SHP77 (cell line): ENCODE measurements around the gene ITGB2.

ENCODE experiments used
- DNase-seq, 2 experiments: peaks; one replicate each; lab custom pipeline; 2025; lab: John Stamatoyannopoulos, UW

Gene ITGB2

DNA sequence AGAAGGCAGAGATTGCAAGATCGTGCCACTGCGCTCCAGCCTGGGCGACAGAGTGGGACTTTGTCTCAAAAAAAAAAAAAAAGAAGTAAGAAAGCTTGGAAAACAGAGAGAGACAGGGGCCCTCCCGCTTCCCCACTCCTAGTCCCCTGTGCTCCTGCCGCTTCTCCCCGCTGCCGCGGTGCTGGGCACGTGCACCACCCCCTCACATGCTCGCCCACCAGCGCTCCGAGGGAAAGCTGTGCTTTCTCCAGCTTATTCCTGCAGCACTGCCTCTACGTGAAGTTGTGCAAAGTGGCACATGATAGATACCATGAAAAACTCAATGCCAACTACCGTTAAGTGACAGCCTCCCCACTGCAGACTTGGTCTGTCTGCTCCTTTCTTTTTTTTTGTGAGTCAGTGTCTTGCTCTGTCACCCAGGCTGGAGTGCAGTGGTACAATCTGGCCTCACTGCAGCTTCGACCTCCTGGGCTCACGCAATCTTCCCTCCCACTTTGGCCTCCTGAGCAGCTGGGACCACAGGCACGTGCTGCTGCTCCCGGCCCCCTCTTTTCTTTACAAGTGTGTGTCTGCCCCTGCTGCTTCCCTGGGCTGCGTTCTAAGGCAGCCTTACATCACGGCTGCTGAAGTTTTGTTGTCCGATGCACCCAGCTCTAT is 34.6 kb upstream of the ITGB2 start:
- DNase-seq, result no peak

- no peak for DNase-seq
Observed at GRCh38 chr21:44954281-44954771, 33.6 kb upstream of the ITGB2 start.

DNA sequence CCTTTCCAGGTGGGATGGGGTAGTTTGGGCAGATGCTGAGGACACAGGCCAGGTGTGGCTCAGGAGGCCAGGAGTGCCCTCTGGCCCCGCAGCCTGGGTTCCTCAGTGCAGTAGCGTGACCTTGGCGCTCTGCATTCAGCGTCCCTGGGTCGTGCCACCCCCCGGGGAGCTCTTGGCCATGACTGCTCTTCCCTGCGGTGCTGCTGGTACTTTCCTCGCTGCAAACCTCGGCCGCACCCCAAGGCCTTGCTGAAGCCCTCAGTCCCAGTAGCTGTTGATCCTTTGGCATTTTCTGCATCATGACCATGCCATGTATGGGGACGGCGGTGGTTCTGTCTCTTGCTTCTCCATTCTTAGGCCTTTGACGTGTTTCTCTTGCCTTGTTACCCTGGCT is 32.9 kb upstream of the ITGB2 start:
- no peak for DNase-seq

- no peak for DNase-seq
Observed at GRCh38 chr21:44952929-44953627, 32.4 kb upstream of the ITGB2 start.

DNA sequence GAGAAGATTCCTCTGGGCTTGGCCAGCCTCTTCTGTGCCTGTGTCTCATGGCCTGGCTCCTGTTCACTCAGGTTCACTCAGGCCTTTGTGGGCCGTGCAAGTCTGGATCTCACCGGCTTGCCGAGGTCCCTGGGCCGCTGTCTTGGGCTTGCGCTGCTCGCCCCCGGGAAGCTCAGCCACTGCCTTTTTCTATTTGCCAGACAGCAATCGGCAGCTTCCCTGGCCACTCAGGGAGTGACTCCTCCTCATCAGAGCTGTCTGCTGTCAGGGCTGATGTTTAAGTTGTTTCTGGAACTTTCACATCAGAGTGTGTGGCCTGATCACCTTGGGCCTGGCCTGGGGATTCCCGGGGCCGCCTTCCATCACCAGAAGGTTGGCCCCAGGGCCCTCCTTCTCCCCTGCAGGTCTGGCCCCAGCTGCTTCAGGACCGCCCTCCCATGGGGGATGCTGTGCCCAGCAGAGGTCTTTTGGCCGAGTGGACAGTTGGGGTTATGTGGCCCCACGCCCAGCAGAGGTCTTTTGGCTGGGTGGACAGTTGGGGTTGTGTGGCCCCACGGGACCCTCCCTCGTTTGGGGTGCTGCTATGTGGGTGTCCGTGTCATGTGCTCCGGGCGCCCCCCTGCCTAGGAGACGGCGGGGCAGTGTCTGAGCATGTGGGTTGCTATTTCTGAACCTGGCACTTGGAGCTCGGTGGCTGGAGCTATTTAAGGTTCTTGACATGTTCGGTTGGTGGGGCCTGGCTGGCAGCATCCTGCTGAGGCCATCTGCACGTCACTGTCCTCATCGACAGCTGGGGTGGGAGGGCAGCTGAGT is 31.6 kb upstream of the ITGB2 start:
- no peak for DNase-seq

DNA sequence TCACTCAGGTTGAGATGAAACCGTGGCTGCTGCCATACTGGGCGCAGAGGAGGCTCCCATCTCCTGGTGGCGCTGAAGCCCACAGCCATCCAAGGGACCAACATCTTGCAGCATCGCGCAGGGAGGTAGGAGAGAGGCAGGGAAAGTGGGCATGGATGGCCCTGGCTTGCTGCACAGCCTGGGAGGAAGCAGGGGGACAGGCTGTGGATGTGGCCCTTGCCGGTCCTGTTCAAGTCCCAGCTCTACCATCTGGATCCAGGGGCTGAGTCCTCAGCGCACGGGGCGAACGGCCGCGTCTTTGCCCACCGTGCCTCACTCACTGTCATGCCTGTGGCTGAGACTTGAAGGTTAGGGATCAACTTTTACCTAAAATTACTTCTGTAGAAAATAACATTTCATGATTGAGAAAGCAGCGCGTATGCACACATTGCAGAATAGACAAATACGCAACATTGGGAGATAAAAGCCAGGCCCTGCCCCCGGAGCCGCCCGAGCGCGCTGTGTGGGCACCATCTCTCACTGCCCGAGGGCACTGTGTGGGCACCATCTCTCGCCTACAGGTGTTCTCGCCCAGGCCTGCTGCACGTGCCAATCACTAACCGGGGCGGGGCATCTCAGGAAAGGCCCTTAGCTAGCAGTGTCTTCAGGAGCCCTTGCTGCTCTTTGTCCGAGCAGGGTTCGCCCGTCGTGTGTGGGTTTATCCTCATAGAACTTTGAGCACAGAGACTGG is 30.7 kb upstream of the ITGB2 start:
- no peak for DNase-seq

- DNase-seq, result no peak
Observed at GRCh38 chr21:44950351-44950750, 29.7 kb upstream of the ITGB2 start.

DNA sequence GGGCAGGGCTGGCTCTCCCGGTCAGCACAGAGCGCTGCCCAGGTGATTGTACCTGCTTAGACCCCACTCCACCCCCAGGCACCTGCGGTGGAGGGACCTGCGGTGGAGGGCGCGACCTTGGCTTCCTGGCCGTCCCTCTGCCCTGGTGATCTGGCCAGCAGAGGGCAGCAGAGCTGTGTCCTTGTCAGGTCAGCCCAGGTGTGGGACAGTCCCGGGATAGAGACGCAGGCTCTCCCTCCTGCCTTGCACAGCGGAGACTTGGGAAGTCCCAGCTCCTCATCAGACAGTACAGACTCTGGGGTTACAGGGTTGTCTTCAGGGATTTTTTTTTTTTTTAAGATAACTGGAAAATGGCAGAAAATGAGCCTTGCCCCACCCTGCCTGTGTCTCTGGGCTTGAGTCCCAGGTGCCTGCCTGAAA is 29.1 kb upstream of the ITGB2 start:
- DNase-seq, result peak; percentile 45 to 46

DNA sequence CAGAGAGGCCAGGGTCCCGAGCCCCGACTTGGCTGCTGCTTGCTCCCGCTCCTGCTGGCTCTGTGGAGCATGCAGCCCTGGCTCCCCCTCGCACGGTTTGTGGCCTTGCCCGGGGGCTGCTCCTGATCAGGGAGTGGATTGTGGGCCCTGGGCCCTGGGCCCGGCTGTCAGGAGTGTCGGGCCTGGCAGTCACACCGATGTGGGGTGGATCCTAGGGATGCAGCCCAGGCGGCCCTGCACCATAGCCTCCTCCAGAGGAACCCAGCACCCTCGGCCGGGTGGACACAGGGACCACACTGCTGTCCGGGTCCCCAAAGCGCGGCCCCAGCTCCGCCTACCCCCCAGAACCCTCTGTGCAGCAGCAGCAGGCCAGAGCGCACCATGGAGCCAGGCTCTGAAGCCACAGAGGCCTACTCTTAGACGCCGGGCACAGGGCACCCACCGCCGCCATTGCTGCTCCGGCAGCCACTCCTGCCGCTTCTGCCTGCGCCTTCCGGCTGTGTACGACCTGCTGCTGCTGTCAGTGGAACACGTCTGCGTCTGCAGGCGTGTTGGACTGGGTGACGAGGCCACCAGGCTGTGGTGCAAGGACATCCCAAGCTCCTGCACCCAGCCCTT is 28.6 kb upstream of the ITGB2 start:
- no peak for DNase-seq

GRCh38 chr21:44948426-44949120 is 27.9 kb upstream of the ITGB2 start:
- no peak for DNase-seq

- no peak for DNase-seq
Observed at GRCh38 chr21:44947930-44948331, 27.2 kb upstream of the ITGB2 start.

DNA sequence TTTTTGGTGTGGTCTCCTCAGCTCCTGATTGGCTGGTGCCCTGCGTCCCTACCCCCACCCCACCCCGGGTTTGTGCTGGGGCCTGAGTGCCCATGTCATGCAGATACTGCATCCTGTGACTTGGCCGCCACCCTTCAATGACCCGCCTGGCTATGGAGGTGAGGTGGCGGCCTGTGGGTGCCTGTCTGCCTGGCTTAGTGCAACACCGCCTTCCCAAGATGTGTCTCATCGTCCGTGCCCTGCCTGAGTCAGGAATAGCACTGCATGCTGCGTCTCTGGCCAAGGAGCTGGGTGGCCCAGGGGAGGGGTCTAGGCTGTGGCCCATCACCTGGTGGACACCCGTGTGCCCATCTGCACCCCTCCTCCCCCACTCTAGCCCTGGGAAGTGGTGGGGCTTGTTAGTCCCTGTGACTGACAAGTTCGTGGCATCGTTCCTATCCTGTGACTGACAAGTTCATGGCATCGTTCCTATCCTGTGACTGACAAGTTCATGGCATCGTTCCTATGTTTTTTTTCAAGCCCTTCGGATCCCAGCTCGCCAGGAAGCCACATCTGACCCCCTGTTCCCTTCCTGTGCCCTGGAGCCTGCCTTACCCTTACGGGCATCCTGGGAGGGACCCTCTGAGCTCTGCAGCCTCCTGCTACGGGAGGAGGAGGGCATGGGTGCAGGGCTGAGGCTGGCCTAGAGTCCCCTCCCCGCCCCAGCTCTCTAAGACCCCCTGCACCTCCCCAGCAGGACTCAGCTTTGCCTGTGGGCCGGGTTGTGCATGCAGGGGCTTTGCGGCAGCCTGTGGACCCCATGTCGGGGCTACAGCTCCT is 26.6 kb upstream of the ITGB2 start:
- no peak for DNase-seq

DNA sequence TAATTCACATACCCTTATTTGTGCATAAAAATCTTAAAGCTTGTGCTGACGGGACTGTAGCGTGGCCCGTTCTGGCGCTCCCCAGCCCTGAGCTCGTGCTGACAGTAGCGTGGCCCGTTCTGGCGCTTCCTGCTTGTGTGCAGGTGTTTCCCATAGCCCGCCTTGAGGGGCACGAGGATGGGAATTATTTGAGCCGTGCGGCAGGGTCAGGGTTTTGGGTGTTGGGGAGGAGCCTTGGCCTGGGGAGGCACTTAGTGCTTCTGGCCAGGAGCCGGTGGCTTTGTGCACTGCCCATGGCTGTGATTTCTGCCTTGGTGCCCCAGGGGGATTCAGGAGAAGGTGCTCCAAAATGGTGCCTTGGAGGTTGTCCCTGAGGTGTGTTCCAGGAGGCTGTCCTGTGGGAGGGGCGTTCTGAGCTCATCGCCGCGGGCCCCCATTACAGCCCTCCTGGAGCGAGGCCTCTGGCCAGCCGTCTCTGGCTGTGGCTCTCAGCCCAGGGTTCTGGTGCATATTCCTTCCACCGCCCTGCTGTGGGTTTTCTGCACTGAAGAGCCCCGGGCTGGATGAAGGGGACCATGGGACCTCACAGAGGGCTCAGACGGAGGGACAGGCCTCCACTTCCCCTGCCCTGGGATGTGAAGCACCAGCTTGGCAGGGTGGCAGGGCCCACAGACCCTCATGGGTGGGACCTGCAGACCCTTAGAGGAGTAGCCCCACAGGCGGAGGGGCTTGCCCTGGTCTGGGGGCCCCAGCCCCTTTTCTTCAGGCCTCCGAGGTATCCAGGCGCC is 25.7 kb upstream of the ITGB2 start:
- DNase-seq, result no peak

GRCh38 chr21:44944596-44944995 is 23.9 kb upstream of the ITGB2 start:
- DNase-seq, result no peak

GRCh38 chr21:44943686-44944550 is 23.2 kb upstream of the ITGB2 start:
- DNase-seq, result no peak

- no peak for DNase-seq
Observed at GRCh38 chr21:44943005-44943685, 22.4 kb upstream of the ITGB2 start.

DNA sequence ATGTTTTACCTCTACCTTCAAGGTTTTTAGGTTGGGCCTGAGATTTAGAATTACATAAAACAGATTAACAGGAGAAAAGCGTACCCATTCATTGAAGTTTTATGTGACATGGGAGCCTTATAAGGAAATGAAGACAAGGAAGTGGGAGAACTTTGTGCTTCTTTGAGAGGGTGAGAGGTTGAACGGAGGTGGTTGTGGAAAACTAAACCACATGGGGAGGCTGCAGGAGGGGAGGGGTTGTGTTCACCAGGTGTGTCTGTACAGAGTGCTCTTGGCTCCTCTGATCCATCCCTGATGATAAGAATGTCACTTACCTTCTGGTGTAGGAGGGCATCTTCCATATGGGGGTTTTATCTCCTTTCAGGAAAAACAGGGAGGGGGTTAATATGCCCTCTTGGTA is 21.9 kb upstream of the ITGB2 start:
- no peak for DNase-seq

DNA sequence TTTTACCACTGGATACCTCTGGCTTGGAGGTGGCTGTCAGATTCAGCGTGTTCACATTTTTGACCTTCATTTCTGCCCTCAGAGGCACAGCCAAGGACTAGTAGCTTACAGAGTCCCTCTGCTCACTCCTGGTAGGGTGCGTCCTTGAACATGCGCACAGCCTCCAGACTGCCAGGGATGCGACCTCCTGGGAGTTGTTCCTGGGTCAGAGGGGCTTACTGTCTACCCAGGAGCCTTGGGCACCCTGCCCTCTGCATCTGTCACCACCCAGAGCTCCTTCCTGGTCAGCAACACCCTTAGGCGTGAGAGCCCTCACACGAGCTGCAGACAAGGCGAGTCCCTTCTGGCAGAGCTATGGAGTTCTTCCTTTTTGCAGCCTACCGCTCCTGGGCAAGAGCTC is 20.9 kb upstream of the ITGB2 start:
- no peak for DNase-seq
